SK-N-SH (cell line): ENCODE data around the gene PSD2. TPM values are rescaled to one million over a fixed set of nuclear protein-coding genes. Genes with fewer than 3 reads are reported as not detected.

Experiments used
- CTCF ChIA-PET: fragments of 300-600, 350-600 bp; formaldehyde crosslinking; extraction: SDS; loops from one replicate; lab custom pipeline; 2021; lab: Yijun Ruan, JAX
- POLR2A ChIA-PET: fragments of 350-600 bp; sonication (Branson Sonifier 250); formaldehyde crosslinking; extraction: SDS; loops from one replicate; lab custom pipeline; 2020; ENCODE audit warnings: antibody characterized with exemption, inconsistent platforms; lab: Yijun Ruan, JAX
- DNase-seq: peaks from one replicate; pipeline ENCODE4 v3.0.0; 2012
- H2AFZ ChIP-seq: fragments of 200-600 bp; sonication (generic); 2 replicates; pipeline ENCODE4 v1.8.1; 2016; ENCODE audit warnings: antibody characterized with exemption, mild to moderate bottlenecking, low read depth
- H3F3A ChIP-seq: fragments of 200-600 bp; sonication (generic); replicated peaks from 2 replicates; pipeline ENCODE3; 2016; ENCODE audit warnings: antibody characterized with exemption, mild to moderate bottlenecking; ENCODE audit not compliant: insufficient read depth
- H3K27ac ChIP-seq, 2 experiments: fragments of 200-500 bp in 1 of 2; fragments of 200-600 bp in 1 of 2; sonication (Bioruptor generic) in 1 of 2; sonication (generic), shearing (Covaris generic) in 1 of 2; 2 replicates each; pipeline versions ENCODE4 v1.5.1 to v1.6.1; 2014 to 2016; ENCODE audit warnings: low read depth in 2 of 2, inconsistent platforms in 1 of 2, low read length in 1 of 2, mild to moderate bottlenecking in 1 of 2, mixed read lengths in 1 of 2
- H3K27me3 ChIP-seq: fragments of 200-600 bp; sonication (generic), shearing (Covaris generic); 2 replicates; pipeline ENCODE4 v1.6.1; 2016; ENCODE audit warnings: mixed run types; ENCODE audit not compliant: insufficient read depth
- H3K36me3 ChIP-seq, 2 experiments: fragments of 200-500 bp in 1 of 2; fragments of 200-600 bp in 1 of 2; sonication (Bioruptor generic) in 1 of 2; sonication (generic) in 1 of 2; replicated peaks in 1 of 2; 2 replicates each; pipeline versions ENCODE3 to v1.5.1; 2014 to 2016; ENCODE audit warnings: low read length in 1 of 2, mild to moderate bottlenecking in 1 of 2; ENCODE audit not compliant: insufficient read depth in 2 of 2, control insufficient read depth in 1 of 2
- H3K4me1 ChIP-seq, 2 experiments: fragments of 200-500 bp in 1 of 2; fragments of 200-600 bp in 1 of 2; sonication (Bioruptor generic) in 1 of 2; sonication (generic), shearing (Covaris generic) in 1 of 2; 2 replicates each; pipeline versions ENCODE4 v1.5.1 to v1.6.1; 2014 to 2016; ENCODE audit warnings: low read depth in 1 of 2, low read length in 1 of 2, mixed run types in 1 of 2; ENCODE audit not compliant: insufficient read depth in 2 of 2, control insufficient read depth in 1 of 2
- H3K4me2 ChIP-seq: fragments of 200-600 bp; sonication (generic), shearing (Covaris generic); 2 replicates; pipeline ENCODE4 v1.6.1; 2017; ENCODE audit warnings: mixed run types
- H3K4me3 ChIP-seq, 2 experiments: fragments of 200-500 bp in 1 of 2; fragments of 200-600 bp in 1 of 2; sonication (Bioruptor generic) in 1 of 2; sonication (generic), shearing (Covaris generic) in 1 of 2; 2 replicates each; pipeline versions ENCODE4 v1.5.1 to v1.8.1; 2014 to 2016; ENCODE audit warnings: low read depth in 2 of 2, inconsistent platforms in 1 of 2, low read length in 1 of 2, mild to moderate bottlenecking in 1 of 2, mixed read lengths in 1 of 2, moderate library complexity in 1 of 2
- H3K79me2 ChIP-seq: fragments of 200-600 bp; sonication (generic); 2 replicates; pipeline ENCODE4 v1.8.1; 2017; ENCODE audit warnings: mild to moderate bottlenecking; ENCODE audit not compliant: insufficient read depth
- H3K9ac ChIP-seq: fragments of 200-600 bp; sonication (generic); 2 replicates; pipeline ENCODE4 v1.6.1; 2017; ENCODE audit warnings: mixed run types
- H3K9me2 ChIP-seq: fragments of 200-600 bp; sonication (generic); 2 replicates; pipeline ENCODE4 v1.6.1; 2017; ENCODE audit warnings: mixed run types
- H3K9me3 ChIP-seq: fragments of 200-600 bp; sonication (generic); 2 replicates; pipeline ENCODE4 v1.6.1; 2017; ENCODE audit warnings: mixed run types, mild to moderate bottlenecking, moderate library complexity
- H4K20me1 ChIP-seq: fragments of 200-600 bp; sonication (generic); 2 replicates; pipeline ENCODE4 v1.6.1; 2017; ENCODE audit warnings: mild to moderate bottlenecking, mixed run types; ENCODE audit not compliant: insufficient read depth
- CHD2 ChIP-seq: fragments of 150-350 bp; IDR thresholded peaks from 2 replicates; pipeline ENCODE4 v1.6.1; 2018; ENCODE audit warnings: low read length; ENCODE audit not compliant: partially characterized antibody
- FOXM1 ChIP-seq: IDR thresholded peaks from 2 replicates; pipeline ENCODE4 v1.4.0; 2012; ENCODE audit warnings: low read depth, mild to moderate bottlenecking
- MEF2A ChIP-seq: IDR thresholded peaks from 2 replicates; pipeline ENCODE4 v1.4.0; 2012; ENCODE audit warnings: low read depth, borderline replicate concordance
- POLR2AphosphoS5 ChIP-seq: IDR thresholded peaks from 2 replicates; pipeline ENCODE4 v1.6.1; 2012; ENCODE audit warnings: low read depth, low read length
- RAD21 ChIP-seq: IDR thresholded peaks from 2 replicates; pipeline ENCODE4 v1.6.1; 2012; ENCODE audit warnings: mild to moderate bottlenecking, low read length
- RFX5 ChIP-seq: IDR thresholded peaks from 2 replicates; pipeline ENCODE4 v1.6.1; 2012; ENCODE audit warnings: mild to moderate bottlenecking, improper control_type of control experiment, low read length
- TAF1 ChIP-seq: IDR thresholded peaks from 2 replicates; pipeline ENCODE4 v1.6.1; 2012; ENCODE audit warnings: low read depth, mild to moderate bottlenecking, low read length, moderate library complexity, borderline replicate concordance
- WGBS: methylation state at CpG from one replicate; pipeline ENCODE4 v1.1.6; 2017; ENCODE audit warnings: low lambda C conversion rate; 5-methylcytosine and 5-hydroxymethylcytosine counted together
- polyA plus RNA-seq, 3 experiments: library from polyadenylated mRNA; depleted of rRNA; stranded (reverse); fragments of >200 nt; gene quantifications; 2 replicates each; pipeline ENCODE4 v1.2.3, GENCODE V29; 2012
- TF ChIP-seq, protein P1 (sequence below): fragments of 200-600 bp; sonication (generic); IDR thresholded peaks from 2 replicates; pipeline ENCODE4 v1.6.1; 2017; ENCODE audit warnings: antibody characterized with exemption, mild to moderate bottlenecking, moderate library complexity
- TF ChIP-seq, protein P2 (sequence below): IDR thresholded peaks from 2 replicates; pipeline ENCODE4 v1.4.0; 2012; ENCODE audit warnings: low read depth, borderline replicate concordance
- TF ChIP-seq, protein P3 (sequence below): IDR thresholded peaks from 2 replicates; pipeline ENCODE4 v1.6.1; 2012; ENCODE audit warnings: mild to moderate bottlenecking, low read depth, low read length, moderate library complexity
- TF ChIP-seq, protein P4 (sequence below): IDR thresholded peaks from 2 replicates; pipeline ENCODE4 v1.4.0; 2012; ENCODE audit warnings: low read depth
- TF ChIP-seq, protein P5 (sequence below): fragments of 150-350 bp; IDR thresholded peaks from 2 replicates; pipeline ENCODE4 v1.6.1; 2017; ENCODE audit warnings: antibody characterized with exemption, low read length, low read depth, borderline replicate concordance

The PSD2 gene
- polyA plus RNA-seq, 1 of the 3 experiments (the other 2 are of a cell fraction) = 0.15 TPM

DNA sequence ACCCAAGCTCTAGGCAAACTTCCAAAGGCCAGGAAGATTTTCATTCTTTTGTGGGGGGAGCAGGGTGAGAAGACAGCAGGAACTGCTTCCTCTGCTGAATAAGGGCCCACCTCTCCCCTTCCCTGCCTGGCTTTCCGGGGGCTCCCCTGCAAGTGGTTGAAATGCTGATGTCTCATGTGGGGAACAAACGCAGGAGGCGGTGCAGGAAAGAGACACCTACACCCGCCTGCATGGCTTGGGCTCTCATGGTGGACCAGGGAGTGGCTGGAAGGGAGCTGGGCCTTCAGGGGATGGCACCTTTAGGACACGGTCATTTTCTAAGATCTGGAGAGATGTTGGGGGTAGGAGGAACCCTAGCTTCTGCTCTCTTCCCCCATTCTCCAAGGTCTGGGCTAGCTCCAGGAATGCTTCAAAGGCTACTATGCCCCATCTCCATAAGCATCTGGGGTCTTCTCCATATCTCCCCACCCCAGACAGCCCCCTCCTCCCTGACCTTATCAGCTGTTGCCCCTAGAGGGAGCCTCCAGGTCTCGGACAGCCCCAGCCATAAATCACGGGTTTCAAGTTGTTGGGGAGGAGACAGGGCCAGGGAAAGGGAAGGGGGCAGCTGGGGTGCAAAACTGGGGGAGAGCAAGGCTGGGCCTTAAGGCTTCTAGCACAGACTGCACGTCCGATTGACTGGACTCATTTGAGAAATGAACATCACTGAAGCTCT lies 76.6 kb downstream of the PSD2 start:
- H4K20me1 ChIP-seq = no peaks in the 10 kb centered on the region
- no peak overlapping the region for H3K4me2 ChIP-seq
- no peaks in the 10 kb centered on the region for H3K9me2 ChIP-seq
- H3K27me3 ChIP-seq = no peaks in the 10 kb centered on the region
- H3K79me2 ChIP-seq = no peaks in the 10 kb centered on the region
- H3K4me1 ChIP-seq = peaks cover 0 to 15% of the 10 kb centered on the region in 2 experiments; a peak in 1 of 4 replicates
- H2AFZ ChIP-seq = no peak overlapping the region
- no peak for DNase-seq
- CTCF ChIA-PET = interaction anchor here (0.7 to 5.0 kb wide), 13 partner anchors 9 to 169 kb away, joined by 3 to 65 read pairs (median 5); no protein-coding TSS in a partner anchor
- TF ChIP-seq, protein P1, sequence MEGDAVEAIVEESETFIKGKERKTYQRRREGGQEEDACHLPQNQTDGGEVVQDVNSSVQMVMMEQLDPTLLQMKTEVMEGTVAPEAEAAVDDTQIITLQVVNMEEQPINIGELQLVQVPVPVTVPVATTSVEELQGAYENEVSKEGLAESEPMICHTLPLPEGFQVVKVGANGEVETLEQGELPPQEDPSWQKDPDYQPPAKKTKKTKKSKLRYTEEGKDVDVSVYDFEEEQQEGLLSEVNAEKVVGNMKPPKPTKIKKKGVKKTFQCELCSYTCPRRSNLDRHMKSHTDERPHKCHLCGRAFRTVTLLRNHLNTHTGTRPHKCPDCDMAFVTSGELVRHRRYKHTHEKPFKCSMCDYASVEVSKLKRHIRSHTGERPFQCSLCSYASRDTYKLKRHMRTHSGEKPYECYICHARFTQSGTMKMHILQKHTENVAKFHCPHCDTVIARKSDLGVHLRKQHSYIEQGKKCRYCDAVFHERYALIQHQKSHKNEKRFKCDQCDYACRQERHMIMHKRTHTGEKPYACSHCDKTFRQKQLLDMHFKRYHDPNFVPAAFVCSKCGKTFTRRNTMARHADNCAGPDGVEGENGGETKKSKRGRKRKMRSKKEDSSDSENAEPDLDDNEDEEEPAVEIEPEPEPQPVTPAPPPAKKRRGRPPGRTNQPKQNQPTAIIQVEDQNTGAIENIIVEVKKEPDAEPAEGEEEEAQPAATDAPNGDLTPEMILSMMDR = peak; percentile 24; the same call in 1 of the 2 replicates
- TF ChIP-seq RAD21 (0 out of 2 replicates have a peak, but pooled peaks have one; percentile 13), FOXM1 (no peak), MEF2A (no peak)
- H3K9me3 ChIP-seq = no peaks in the 10 kb centered on the region
- no peak overlapping the region for H3K27ac ChIP-seq
- H3F3A ChIP-seq = no peaks in the 10 kb centered on the region
- H3K9ac ChIP-seq = no peak overlapping the region
- POLR2A ChIA-PET = no interaction called here
- WGBS = 76% methylated on average over 8 of the region's 9 CpGs
- no peak overlapping the region for H3K4me3 ChIP-seq
- H3K36me3 ChIP-seq = no peaks in the 10 kb centered on the region

DNA sequence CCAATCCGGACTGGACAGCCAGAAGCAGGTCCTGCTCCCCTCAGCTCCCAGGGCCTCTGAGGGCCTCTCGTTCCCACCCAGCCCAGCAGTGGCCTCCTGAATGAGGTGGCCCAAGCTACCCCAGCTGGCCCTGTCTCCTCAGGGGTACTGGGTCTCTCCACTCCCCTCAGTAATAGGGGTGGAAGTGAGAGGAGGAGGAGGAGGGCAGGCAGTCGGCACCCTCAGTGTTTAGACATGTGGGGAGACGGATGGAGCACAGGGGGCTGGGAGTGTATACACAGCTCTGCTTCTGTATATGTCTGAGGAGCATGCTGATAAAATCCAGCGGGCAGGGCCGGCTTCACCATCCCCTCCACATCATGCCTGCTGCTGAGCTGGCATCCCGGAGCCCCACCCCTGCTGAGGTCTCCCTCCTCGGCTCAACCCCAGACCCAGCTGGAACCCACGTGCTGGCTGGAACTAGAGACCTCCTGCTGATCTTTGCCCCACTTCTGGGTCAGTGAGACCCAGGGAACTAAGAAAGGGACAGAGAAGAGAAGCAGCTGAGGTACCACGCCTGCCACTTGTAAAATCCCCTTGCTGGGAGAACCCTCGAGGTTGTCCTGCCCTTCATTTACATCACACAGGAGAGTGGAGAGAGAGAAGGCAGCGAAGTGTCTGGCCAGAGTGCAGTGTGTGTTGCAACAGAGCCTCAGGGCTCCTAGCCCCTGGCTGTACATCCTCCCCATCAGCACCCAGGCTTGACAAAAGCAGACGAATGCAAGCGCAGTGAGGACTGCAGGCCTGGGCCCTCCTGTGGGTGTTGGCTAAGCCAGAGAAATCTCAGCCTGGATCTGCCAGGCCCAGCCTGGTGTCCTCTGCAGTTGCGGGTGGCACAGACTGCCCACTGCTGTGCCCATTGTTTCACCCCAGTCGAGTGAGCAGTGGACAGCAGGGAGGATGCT lies 77.5 kb downstream of the PSD2 start:
- H2AFZ ChIP-seq = no peak overlapping the region
- peak overlapping the region in 1 of 2 experiments; percentile 8; a peak in 1 of 4 replicates for H3K27ac ChIP-seq
- no peak overlapping the region for H3K9ac ChIP-seq
- H3K27me3 ChIP-seq = no peaks in the 10 kb centered on the region
- no peak for DNase-seq
- no peaks in the 10 kb centered on the region for H4K20me1 ChIP-seq
- H3K9me2 ChIP-seq = no peaks in the 10 kb centered on the region
- peaks cover 0 to 19% of the 10 kb centered on the region in 2 experiments; a peak in 1 of 4 replicates for H3K4me1 ChIP-seq
- POLR2A ChIA-PET = no interaction called here
- no peaks in the 10 kb centered on the region for H3K36me3 ChIP-seq
- no peaks in the 10 kb centered on the region for H3F3A ChIP-seq
- no peak overlapping the region for H3K4me3 ChIP-seq
- 74% methylated on average over 11 of the region's 16 CpGs for WGBS
- CTCF ChIA-PET = interaction anchor here (0.8 to 5.0 kb wide), 12 partner anchors 8 to 238 kb away, joined by 3 to 65 read pairs (median 5); no protein-coding TSS in a partner anchor
- H3K4me2 ChIP-seq = no peak overlapping the region
- H3K79me2 ChIP-seq = no peaks in the 10 kb centered on the region
- no peaks in the 10 kb centered on the region for H3K9me3 ChIP-seq
- TF ChIP-seq, protein P1 = no peak
- TF ChIP-seq CHD2 (no peak), TAF1 (no peak), RFX5 (no peak), POLR2AphosphoS5 (no peak)
- TF ChIP-seq, protein P2, sequence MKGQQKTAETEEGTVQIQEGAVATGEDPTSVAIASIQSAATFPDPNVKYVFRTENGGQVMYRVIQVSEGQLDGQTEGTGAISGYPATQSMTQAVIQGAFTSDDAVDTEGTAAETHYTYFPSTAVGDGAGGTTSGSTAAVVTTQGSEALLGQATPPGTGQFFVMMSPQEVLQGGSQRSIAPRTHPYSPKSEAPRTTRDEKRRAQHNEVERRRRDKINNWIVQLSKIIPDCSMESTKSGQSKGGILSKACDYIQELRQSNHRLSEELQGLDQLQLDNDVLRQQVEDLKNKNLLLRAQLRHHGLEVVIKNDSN = no peak
- TF ChIP-seq, protein P3, sequence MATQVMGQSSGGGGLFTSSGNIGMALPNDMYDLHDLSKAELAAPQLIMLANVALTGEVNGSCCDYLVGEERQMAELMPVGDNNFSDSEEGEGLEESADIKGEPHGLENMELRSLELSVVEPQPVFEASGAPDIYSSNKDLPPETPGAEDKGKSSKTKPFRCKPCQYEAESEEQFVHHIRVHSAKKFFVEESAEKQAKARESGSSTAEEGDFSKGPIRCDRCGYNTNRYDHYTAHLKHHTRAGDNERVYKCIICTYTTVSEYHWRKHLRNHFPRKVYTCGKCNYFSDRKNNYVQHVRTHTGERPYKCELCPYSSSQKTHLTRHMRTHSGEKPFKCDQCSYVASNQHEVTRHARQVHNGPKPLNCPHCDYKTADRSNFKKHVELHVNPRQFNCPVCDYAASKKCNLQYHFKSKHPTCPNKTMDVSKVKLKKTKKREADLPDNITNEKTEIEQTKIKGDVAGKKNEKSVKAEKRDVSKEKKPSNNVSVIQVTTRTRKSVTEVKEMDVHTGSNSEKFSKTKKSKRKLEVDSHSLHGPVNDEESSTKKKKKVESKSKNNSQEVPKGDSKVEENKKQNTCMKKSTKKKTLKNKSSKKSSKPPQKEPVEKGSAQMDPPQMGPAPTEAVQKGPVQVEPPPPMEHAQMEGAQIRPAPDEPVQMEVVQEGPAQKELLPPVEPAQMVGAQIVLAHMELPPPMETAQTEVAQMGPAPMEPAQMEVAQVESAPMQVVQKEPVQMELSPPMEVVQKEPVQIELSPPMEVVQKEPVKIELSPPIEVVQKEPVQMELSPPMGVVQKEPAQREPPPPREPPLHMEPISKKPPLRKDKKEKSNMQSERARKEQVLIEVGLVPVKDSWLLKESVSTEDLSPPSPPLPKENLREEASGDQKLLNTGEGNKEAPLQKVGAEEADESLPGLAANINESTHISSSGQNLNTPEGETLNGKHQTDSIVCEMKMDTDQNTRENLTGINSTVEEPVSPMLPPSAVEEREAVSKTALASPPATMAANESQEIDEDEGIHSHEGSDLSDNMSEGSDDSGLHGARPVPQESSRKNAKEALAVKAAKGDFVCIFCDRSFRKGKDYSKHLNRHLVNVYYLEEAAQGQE = no peak
- TF ChIP-seq, protein P4, sequence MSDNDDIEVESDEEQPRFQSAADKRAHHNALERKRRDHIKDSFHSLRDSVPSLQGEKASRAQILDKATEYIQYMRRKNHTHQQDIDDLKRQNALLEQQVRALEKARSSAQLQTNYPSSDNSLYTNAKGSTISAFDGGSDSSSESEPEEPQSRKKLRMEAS = no peak
- TF ChIP-seq, protein P5, sequence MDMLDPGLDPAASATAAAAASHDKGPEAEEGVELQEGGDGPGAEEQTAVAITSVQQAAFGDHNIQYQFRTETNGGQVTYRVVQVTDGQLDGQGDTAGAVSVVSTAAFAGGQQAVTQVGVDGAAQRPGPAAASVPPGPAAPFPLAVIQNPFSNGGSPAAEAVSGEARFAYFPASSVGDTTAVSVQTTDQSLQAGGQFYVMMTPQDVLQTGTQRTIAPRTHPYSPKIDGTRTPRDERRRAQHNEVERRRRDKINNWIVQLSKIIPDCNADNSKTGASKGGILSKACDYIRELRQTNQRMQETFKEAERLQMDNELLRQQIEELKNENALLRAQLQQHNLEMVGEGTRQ = no peak
